ENCODE measurements around the gene OR51I1. TPM values are rescaled to one million over a fixed set of nuclear protein-coding genes. Genes with fewer than 3 reads are reported as not detected.

OR51I1 gene
- total RNA-seq, 2 experiments from 2014 or later: not detected

DNA sequence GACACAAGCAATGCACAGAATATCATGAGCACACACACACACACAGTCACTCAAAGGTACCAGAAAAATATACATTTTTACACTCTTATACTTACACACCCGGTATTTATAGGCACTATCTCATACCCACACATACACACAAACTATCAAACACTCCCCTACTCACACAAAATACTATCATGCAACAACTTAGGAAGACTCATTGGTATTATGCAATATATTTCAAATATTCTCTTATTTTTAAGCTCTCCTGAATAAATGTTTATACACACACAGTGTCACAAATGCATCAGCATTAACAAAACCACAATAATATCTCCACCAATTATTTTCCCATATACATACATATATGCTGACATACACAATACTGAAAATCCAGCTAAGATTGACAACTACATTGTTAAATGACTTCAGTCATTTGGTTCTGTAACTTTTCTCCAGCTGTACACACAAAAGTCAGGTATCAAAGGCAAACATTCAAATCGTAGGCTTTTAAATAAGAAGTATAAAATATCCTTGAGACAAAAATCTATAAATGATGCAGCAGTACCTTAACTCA lies 2.6 kb upstream of the OR51I1 start:
- CTCF ChIA-PET: no interaction called here
- DNase-seq: no peak
- no peak for ATAC-seq
- no peaks in the 10 kb centered on the region for H3K36me3 Mint-ChIP-seq
- no peak overlapping the region for H3K4me3 Mint-ChIP-seq
- no peaks in the 10 kb centered on the region for H3K9me3 Mint-ChIP-seq (ENCODE audit: low read depth)
- H3K27me3 Mint-ChIP-seq: peaks cover 2% of the 10 kb centered on the region
- H3K4me1 Mint-ChIP-seq: no peaks in the 10 kb centered on the region
- H3K27ac Mint-ChIP-seq: no peak overlapping the region

GRCh38 chr11:5423131-5423530 lies 18.2 kb downstream of the OR51I1 start:
- DNase-seq (no peak), ATAC-seq (no peak)
- H3K27ac Mint-ChIP-seq: no peak overlapping the region
- peaks cover 8% of the 10 kb centered on the region for H3K27me3 Mint-ChIP-seq
- H3K9me3 Mint-ChIP-seq (ENCODE audit: low read depth): no peaks in the 10 kb centered on the region
- no peak overlapping the region for H3K4me3 Mint-ChIP-seq
- no peaks in the 10 kb centered on the region for H3K36me3 Mint-ChIP-seq
- no peaks in the 10 kb centered on the region for H3K4me1 Mint-ChIP-seq
- CTCF ChIA-PET: no interaction called here

DNA sequence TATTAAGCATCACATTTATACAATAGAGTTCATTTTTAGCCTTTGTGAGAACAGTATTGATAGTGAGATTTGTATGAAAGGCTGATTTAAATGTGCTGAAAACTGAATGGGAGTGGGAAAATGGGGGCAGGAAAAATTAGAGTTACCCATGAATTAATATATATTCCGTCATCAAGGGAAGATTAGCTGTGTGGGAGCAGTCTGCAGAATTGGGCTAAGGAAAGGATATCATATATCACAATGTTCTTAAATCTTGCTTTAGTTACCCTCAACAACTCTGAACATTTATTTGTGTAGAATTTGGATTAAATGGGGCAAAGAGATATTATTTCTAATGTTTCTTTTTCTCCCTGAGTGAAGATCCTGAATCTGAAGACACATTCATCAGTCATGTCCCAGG lies 19.5 kb downstream of the OR51I1 start, which contains the start of gene OR51Q1:
TSS of gene OR51Q1 (plus strand) at position 301 of the 400 bp plus-strand sequence. CDS start at position 391, 90 bp downstream.
- Mint-ChIP-seq H3K4me1 (no peaks in the 10 kb centered on the region), H3K4me3 (no peak within 1 kb of the TSS)
- CTCF ChIA-PET: no interaction called here

DNA sequence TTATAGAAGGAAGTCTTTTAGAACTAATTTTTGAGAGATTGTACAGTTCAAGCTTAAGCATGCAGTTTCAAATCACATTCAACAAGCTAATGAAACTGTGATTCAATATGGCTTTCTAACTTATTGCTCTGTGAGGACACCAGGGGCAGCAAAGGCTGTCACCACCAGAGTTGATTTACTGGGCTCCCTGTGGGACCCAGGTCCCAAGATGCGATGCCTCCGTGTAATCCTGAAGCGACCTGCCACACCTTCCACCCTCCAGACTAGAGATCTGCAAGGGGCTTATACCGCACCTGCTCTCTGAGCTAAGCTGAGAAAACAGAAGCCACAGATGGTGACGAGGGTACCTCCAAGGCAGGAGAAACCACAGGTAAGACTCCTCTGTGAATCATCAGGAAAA lies 20.3 kb downstream of the OR51I1 start:
- CTCF ChIA-PET: no interaction called here
- Mint-ChIP-seq H3K27me3 (peaks cover 3% of the 10 kb centered on the region), H3K27ac (no peak overlapping the region), H3K4me1 (no peaks in the 10 kb centered on the region), H3K4me3 (no peak overlapping the region), H3K9me3 (ENCODE audit: low read depth) (no peaks in the 10 kb centered on the region), H3K36me3 (no peaks in the 10 kb centered on the region)
- no peak for ATAC-seq
- DNase-seq: no peak

More for the DNA sequence above, 19.5 kb downstream of the OR51I1 start, which contains the start of gene OR51Q1:
- no peaks in the 10 kb centered on the region for H3K36me3 Mint-ChIP-seq
- peaks cover 3% of the 10 kb centered on the region for H3K27me3 Mint-ChIP-seq
- H3K27ac Mint-ChIP-seq: no peak within 1 kb of the TSS
- ATAC-seq (no peak), DNase-seq (no peak)
- no peaks in the 10 kb centered on the region for H3K9me3 Mint-ChIP-seq (ENCODE audit: low read depth)

DNA sequence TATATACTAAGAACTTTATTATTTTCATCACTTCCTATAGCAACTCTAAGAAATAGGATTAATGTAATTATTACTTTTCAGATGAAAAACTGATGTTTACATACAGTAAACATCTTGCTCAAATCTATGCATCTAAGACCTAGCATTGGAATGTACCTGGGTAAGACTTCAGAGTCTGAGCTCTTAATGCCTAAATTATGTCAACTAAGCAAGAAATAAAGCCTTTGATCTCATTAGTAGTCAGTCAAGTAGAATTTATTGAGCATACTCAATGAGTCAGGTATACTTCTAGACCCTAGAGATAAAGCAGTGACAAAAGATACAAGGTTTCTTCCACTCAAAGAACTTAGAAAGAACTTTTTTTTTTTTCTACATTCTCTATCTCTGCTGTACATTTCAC lies 36.1 kb downstream of the OR51I1 start:
- DNase-seq: no peak
- CTCF ChIA-PET: no interaction called here

DNA sequence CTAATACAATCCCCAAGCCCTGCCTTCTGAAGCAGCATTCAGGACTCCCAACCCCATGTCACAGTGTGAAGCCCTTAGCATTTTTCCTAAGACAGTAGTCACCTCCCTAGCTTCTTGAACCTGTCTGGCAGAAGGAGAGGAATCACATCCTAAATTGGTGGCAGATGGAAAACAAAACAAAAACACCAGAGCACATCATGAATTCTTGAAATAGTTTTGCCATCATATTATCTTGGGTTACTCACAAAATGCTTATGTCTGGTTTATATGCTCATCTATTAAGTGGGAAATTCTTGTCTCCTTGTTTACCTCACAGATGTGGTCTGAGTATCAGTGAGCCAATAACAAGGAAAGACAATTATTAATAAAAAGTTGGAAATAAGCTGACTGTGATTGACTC lies 42.4 kb downstream of the OR51I1 start:
- DNase-seq: no peak
- no peaks in the 10 kb centered on the region for H3K4me1 Mint-ChIP-seq
- H3K36me3 Mint-ChIP-seq: no peaks in the 10 kb centered on the region
- H3K9me3 Mint-ChIP-seq (ENCODE audit: low read depth): no peaks in the 10 kb centered on the region
- no peak overlapping the region for H3K4me3 Mint-ChIP-seq
- no peak overlapping the region for H3K27ac Mint-ChIP-seq
- ATAC-seq: no peak
- CTCF ChIA-PET: no interaction called here
- H3K27me3 Mint-ChIP-seq: no peaks in the 10 kb centered on the region

More for the DNA sequence above, 36.1 kb downstream of the OR51I1 start:
- Mint-ChIP-seq H3K36me3 (no peaks in the 10 kb centered on the region), H3K4me1 (no peaks in the 10 kb centered on the region), H3K27ac (no peak overlapping the region), H3K9me3 (ENCODE audit: low read depth) (no peaks in the 10 kb centered on the region), H3K27me3 (peaks cover 7% of the 10 kb centered on the region), H3K4me3 (no peak overlapping the region)
- ATAC-seq: no peak

GRCh38 chr11:5394091-5394490 lies 47.2 kb downstream of the OR51I1 start:
- Mint-ChIP-seq H3K9me3 (ENCODE audit: low read depth) (no peaks in the 10 kb centered on the region), H3K27me3 (no peaks in the 10 kb centered on the region), H3K4me1 (no peaks in the 10 kb centered on the region), H3K36me3 (no peaks in the 10 kb centered on the region), H3K27ac (no peak overlapping the region), H3K4me3 (no peak overlapping the region)
- no peak for ATAC-seq
- CTCF ChIA-PET: no interaction called here
- no peak for DNase-seq

Other genes starting within 250 kb of the OR51I1 start
- not detected for gene OR51V1, start 240.8 kb downstream of the OR51I1 start, total RNA-seq
- not detected for gene HBB, start 214.4 kb downstream of the OR51I1 start, total RNA-seq
- not detected for gene HBD, start 207.0 kb downstream of the OR51I1 start, total RNA-seq
- not detected for gene HBG1, start 191.7 kb downstream of the OR51I1 start, total RNA-seq
- not detected for gene HBG2, start 186.7 kb downstream of the OR51I1 start, total RNA-seq
- gene HBE1, start 171.6 kb downstream of the OR51I1 start, total RNA-seq: not detected
- not detected for gene OR51B4, start 139.6 kb downstream of the OR51I1 start, total RNA-seq
- gene OR51B2, start 117.2 kb downstream of the OR51I1 start, total RNA-seq: not detected
- under 1 TPM in 1 of 2 experiments, not detected in 1; 0.47 TPM for gene OR51B5, start 98.0 kb downstream of the OR51I1 start, total RNA-seq
- not detected for gene OR51B6, start 90.0 kb downstream of the OR51I1 start, total RNA-seq
- gene OR51M1, start 57.7 kb downstream of the OR51I1 start, total RNA-seq: not detected
- not detected for gene OR51Q1, start 19.4 kb downstream of the OR51I1 start, total RNA-seq
- gene OR51I2, start 7.8 kb upstream of the OR51I1 start, total RNA-seq: not detected
- not detected for gene OR52D1, start 47.2 kb upstream of the OR51I1 start, total RNA-seq
- under 1 TPM in 1 of 2 experiments, not detected in 1; 0.12 TPM for gene UBQLN3, start 68.4 kb upstream of the OR51I1 start, total RNA-seq
- gene UBQLNL, start 75.2 kb upstream of the OR51I1 start, total RNA-seq: under 1 TPM; 0.19 to 0.55 TPM
- gene OR52H1, start 107.0 kb upstream of the OR51I1 start, total RNA-seq: not detected
- not detected for gene OR52B6, start 139.4 kb upstream of the OR51I1 start, total RNA-seq
- gene TRIM6, start 155.1 kb upstream of the OR51I1 start, total RNA-seq: 1 to 10 TPM in 1 of 2 experiments, under 1 TPM in 1; 0.37 to 1.5 TPM
- gene TRIM34, start 183.5 kb upstream of the OR51I1 start, total RNA-seq: 10 to 100 TPM; 13.1 to 16.1 TPM
- gene TRIM5, start 243.6 kb upstream of the OR51I1 start, total RNA-seq: 10 to 100 TPM; 25.0 to 35.4 TPM
- 100 to 1,000 TPM; 139 to 238 TPM for gene TRIM22, start 248.3 kb upstream of the OR51I1 start, total RNA-seq